K562 (cell line): ENCODE data around the gene HDAC7. TPM values are rescaled to one million over a fixed set of nuclear protein-coding genes. Genes with fewer than 3 reads are reported as not detected.

ENCODE experiments used
- ARHGAP35 ChIP-seq: fragments of 450-650 bp; IDR thresholded peaks from 2 replicates; pipeline ENCODE4 v1.6.1; 2018; ENCODE audit not compliant: partially characterized antibody
- ARID3B ChIP-seq: fragments of 250-450 bp; sonication (Bioruptor Pico); IDR thresholded peaks from 2 replicates; pipeline ENCODE4 v1.4.0; 2020; ENCODE audit warnings: borderline replicate concordance
- DMBX1 ChIP-seq: fragments of 250-450 bp; sonication (Bioruptor Pico); IDR thresholded peaks from 2 replicates; pipeline ENCODE4 v1.8.0; 2022; ENCODE audit warnings: inconsistent platforms, mild to moderate bottlenecking, moderate library complexity, borderline replicate concordance
- DNMT1 ChIP-seq: fragments of 450-650 bp; IDR thresholded peaks from 2 replicates; pipeline ENCODE4 v1.6.1; 2016; ENCODE audit warnings: antibody characterized with exemption, mild to moderate bottlenecking
- E2F6 ChIP-seq, 2 experiments: IDR thresholded peaks; 2 replicates each; pipeline ENCODE4 v1.6.1; 2011; ENCODE audit warnings: borderline replicate concordance in 1 of 2, control low read depth in 1 of 2, low read depth in 1 of 2, low read length in 1 of 2, mild to moderate bottlenecking in 1 of 2, mixed read lengths in 1 of 2, moderate library complexity in 1 of 2; ENCODE audit not compliant: insufficient read depth in 1 of 2, insufficient read length in 1 of 2, poor library complexity in 1 of 2, severe bottlenecking in 1 of 2; ENCODE audit errors: extremely low read depth in 1 of 2
- ELF4 ChIP-seq: fragments of 450-650 bp; formaldehyde crosslinking; IDR thresholded peaks from 2 replicates; pipeline ENCODE4 v1.4.0; 2022; ENCODE audit warnings: missing genetic modification characterization
- HEY1 ChIP-seq: fragments of 250-450 bp; sonication (Bioruptor Pico); IDR thresholded peaks from 2 replicates; pipeline ENCODE4 v1.5.0; 2020; ENCODE audit warnings: mild to moderate bottlenecking, moderate library complexity, borderline replicate concordance
- LCOR ChIP-seq: sonication (generic); formaldehyde crosslinking; IDR thresholded peaks from 2 replicates; pipeline ENCODE4 v1.8.0; 2022; ENCODE audit warnings: mild to moderate bottlenecking, missing genetic modification reagents
- MAX ChIP-seq: sonication (generic); formaldehyde crosslinking; IDR thresholded peaks from 2 replicates; pipeline ENCODE4 v1.9.0; 2022; ENCODE audit warnings: mild to moderate bottlenecking, missing genetic modification reagents
- MEIS2 ChIP-seq: fragments of 450-650 bp; IDR thresholded peaks from 2 replicates; pipeline ENCODE4 v1.6.1; 2014; ENCODE audit warnings: mild to moderate bottlenecking; ENCODE audit not compliant: partially characterized antibody
- POLR2A ChIP-seq: fragments of 450-650 bp; conservative IDR thresholded peaks from 2 replicates; pipeline ENCODE4 v1.6.1; 2016
- PPARD ChIP-seq: fragments of 250-450 bp; sonication (Bioruptor Pico); IDR thresholded peaks from 2 replicates; pipeline ENCODE4 v1.8.0; 2022; ENCODE audit warnings: inconsistent platforms, mild to moderate bottlenecking, moderate library complexity
- RFX7 ChIP-seq: fragments of 250-450 bp; sonication (Bioruptor Pico); IDR thresholded peaks from 2 replicates; pipeline ENCODE4 v1.5.1; 2021; ENCODE audit warnings: mild to moderate bottlenecking
- RREB1 ChIP-seq: fragments of 250-450 bp; sonication (Bioruptor Pico); IDR thresholded peaks from 2 replicates; pipeline ENCODE4 v1.4.0; 2020
- TAL1 ChIP-seq: fragments of 450-650 bp; IDR thresholded peaks from 2 replicates; pipeline ENCODE4 v1.6.1; 2016; ENCODE audit warnings: mild to moderate bottlenecking
- polyA plus RNA-seq, 8 experiments: library from polyadenylated mRNA; depleted of rRNA in 4 of 8; stranded (reverse) in 5 of 8; unstranded in 3 of 8; fragments of >200 nt; fragmentation: Nextera tagmentation in 2 of 8; fragmentation: Illumina TruSeq in 1 of 8; extraction: Ambion mirVana in 2 of 8; extraction: Trizol in 1 of 8; gene quantifications; 2 replicates each; pipeline versions ENCODE4 v1.2.1 to v1.2.3, GENCODE V29; 2011 to 2014; ENCODE audit warnings: inconsistent platforms in 1 of 8, missing spikeins in 1 of 8
- total RNA-seq, 7 experiments: library from RNA; depleted of rRNA in 6 of 7; stranded (reverse); fragments of >200 nt in 6 of 7; fragmentation: Illumina TruSeq in 2 of 7; extraction: Trizol in 2 of 7; gene quantifications; 2 replicates each; pipeline versions ENCODE4 v1.2.1 to v1.2.3, GENCODE V29; 2011 to 2021; ENCODE audit warnings: low replicate concordance in 1 of 7
- TF ChIP-seq, protein P1 (sequence below): fragments of 200-400 bp; formaldehyde crosslinking; IDR thresholded peaks from 2 replicates; pipeline ENCODE4 v1.6.1; 2017; ENCODE audit warnings: mild to moderate bottlenecking, low read depth, low read length, moderate library complexity

Gene HDAC7
- total and polyA plus RNA-seq, 9 of the 15 experiments (the other 6 are each of a cell fraction or from before 2014, with no cell fraction given), result 2.5 to 129 (median 31.1) TPM

- peak in 1 of 2 experiments; percentile 21 for TF ChIP-seq E2F6 (IDR thresholded peaks at IDR 0.05; ENCODE audit: borderline replicate concordance in 1 of 2, extremely low read depth in 1 of 2, insufficient read depth in 1 of 2, insufficient read length in 1 of 2, low read depth in 1 of 2, low read length in 1 of 2, poor library complexity in 1 of 2, severe bottlenecking in 1 of 2)
- TF ChIP-seq DMBX1 (CRISPR knock-in tag), result peak; percentile 35
- no peak for TF ChIP-seq MAX (CRISPR knock-in tag)
- no peak for TF ChIP-seq ARHGAP35
- TF ChIP-seq ELF4 (CRISPR knock-in tag), result no peak
- TF ChIP-seq TAL1, result no peak
- no peak for TF ChIP-seq PPARD (CRISPR knock-in tag)
- TF ChIP-seq ARID3B (CRISPR knock-in tag), result no peak
- no peak for TF ChIP-seq DNMT1
- no peak for TF ChIP-seq HEY1 (CRISPR knock-in tag)
- peak; percentile 21 for TF ChIP-seq MEIS2
- TF ChIP-seq, protein P1, sequence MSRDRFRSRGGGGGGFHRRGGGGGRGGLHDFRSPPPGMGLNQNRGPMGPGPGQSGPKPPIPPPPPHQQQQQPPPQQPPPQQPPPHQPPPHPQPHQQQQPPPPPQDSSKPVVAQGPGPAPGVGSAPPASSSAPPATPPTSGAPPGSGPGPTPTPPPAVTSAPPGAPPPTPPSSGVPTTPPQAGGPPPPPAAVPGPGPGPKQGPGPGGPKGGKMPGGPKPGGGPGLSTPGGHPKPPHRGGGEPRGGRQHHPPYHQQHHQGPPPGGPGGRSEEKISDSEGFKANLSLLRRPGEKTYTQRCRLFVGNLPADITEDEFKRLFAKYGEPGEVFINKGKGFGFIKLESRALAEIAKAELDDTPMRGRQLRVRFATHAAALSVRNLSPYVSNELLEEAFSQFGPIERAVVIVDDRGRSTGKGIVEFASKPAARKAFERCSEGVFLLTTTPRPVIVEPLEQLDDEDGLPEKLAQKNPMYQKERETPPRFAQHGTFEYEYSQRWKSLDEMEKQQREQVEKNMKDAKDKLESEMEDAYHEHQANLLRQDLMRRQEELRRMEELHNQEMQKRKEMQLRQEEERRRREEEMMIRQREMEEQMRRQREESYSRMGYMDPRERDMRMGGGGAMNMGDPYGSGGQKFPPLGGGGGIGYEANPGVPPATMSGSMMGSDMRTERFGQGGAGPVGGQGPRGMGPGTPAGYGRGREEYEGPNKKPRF, result no peak
- no peak for TF ChIP-seq POLR2A
- TF ChIP-seq RFX7 (CRISPR knock-in tag), result no peak
- TF ChIP-seq RREB1 (CRISPR knock-in tag), result no peak
- TF ChIP-seq LCOR (CRISPR knock-in tag), result no peak
These were observed 14.6 kb upstream of the HDAC7 start (continued) for GRCh38 chr12:47834199-47834903.
